ENCODE results near the gene DACH1.

DNA sequence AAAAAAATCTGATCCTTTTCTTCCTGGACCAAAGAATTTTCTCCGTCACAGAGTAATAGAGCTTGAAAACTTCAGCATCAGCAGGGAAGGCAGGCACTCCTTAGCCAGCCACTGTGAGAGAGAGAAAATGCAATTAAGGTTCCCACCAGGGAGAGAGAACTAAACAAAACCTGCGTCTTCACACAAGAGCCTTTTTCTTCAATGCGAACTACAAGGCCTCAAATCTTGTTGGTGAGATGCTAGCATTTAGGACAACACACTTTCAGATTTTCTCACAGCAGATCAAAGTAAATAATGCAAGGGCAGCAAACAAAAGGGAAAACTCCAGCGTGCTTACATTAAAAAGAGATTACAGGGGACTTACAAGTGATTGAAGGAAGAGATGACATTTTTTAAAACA, 80.1 kb downstream of the DACH1 start:
- TF ChIP-seq, protein P1, sequence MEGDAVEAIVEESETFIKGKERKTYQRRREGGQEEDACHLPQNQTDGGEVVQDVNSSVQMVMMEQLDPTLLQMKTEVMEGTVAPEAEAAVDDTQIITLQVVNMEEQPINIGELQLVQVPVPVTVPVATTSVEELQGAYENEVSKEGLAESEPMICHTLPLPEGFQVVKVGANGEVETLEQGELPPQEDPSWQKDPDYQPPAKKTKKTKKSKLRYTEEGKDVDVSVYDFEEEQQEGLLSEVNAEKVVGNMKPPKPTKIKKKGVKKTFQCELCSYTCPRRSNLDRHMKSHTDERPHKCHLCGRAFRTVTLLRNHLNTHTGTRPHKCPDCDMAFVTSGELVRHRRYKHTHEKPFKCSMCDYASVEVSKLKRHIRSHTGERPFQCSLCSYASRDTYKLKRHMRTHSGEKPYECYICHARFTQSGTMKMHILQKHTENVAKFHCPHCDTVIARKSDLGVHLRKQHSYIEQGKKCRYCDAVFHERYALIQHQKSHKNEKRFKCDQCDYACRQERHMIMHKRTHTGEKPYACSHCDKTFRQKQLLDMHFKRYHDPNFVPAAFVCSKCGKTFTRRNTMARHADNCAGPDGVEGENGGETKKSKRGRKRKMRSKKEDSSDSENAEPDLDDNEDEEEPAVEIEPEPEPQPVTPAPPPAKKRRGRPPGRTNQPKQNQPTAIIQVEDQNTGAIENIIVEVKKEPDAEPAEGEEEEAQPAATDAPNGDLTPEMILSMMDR (conservative IDR thresholded peaks at IDR 0.05; ENCODE audit: low read depth, low read length), result no peak
- TF ChIP-seq EZH2 (IDR thresholded peaks at IDR 0.05; ENCODE audit: low read length, unreplicated experiment), result no peak

Measured in PC-3 (cell line).